PC-3 (cell line): Measurements from ENCODE around the gene FRRS1L. TPM values are rescaled to one million over a fixed set of nuclear protein-coding genes. Genes with fewer than 3 reads are reported as not detected.

Experiments used
- ATAC-seq: fragments of 200-7000 bp; cut with Tn5 transposase; 2 replicates; pipeline ENCODE4 v1.9.1; 2020; ENCODE audit warnings: mild to moderate bottlenecking, moderate library complexity
- BruUV-seq: library from RNA; stranded (reverse); fragments of 400-500 nt; replicated peaks from 2 replicates; lab custom pipeline; 2021; lab: Mats Ljungman, UMichigan
- CTCF ChIA-PET: fragments of 300-600 bp; sonication (Branson Sonifier 250); formaldehyde crosslinking; loops from one replicate; lab custom pipeline; 2022; ENCODE audit warnings: antibody characterized with exemption; lab: Charles Lee
- POLR2A ChIA-PET: fragments of 300-600 bp; sonication (Branson Sonifier 250); formaldehyde crosslinking; loops from one replicate; lab custom pipeline; 2022; ENCODE audit warnings: antibody characterized with exemption; ENCODE audit not compliant: unreplicated experiment; lab: Charles Lee
- DNase-seq: peaks from one replicate; pipeline ENCODE4 v3.0.0-alpha.2; 2015
- H2AFZ ChIP-seq: fragments of 300-600 bp; sonication (generic); 2 replicates; pipeline ENCODE4 v1.6.0; 2016; ENCODE audit warnings: antibody characterized with exemption, low read length
- H3F3A ChIP-seq: fragments of 300-600 bp; sonication (generic); one replicate; pipeline ENCODE4 v1.6.0; 2017; ENCODE audit warnings: antibody characterized with exemption, low read length, control low read depth, mild to moderate bottlenecking; ENCODE audit not compliant: unreplicated experiment
- H3K27ac ChIP-seq: fragments of 300-600 bp; sonication (generic); 2 replicates; pipeline ENCODE4 v1.5.1; 2016; ENCODE audit warnings: mild to moderate bottlenecking, low read length
- H3K27me3 ChIP-seq: fragments of 300-600 bp; sonication (generic); 2 replicates; pipeline ENCODE4 v1.6.1; 2016; ENCODE audit warnings: low read length, mixed read lengths
- H3K36me3 ChIP-seq: fragments of 300-600 bp; sonication (generic); 2 replicates; pipeline ENCODE4 v1.6.1; 2016; ENCODE audit warnings: low read depth, mixed run types, low read length, mixed read lengths
- H3K4me1 ChIP-seq: fragments of 300-600 bp; sonication (generic); 2 replicates; pipeline ENCODE4 v1.5.1; 2016; ENCODE audit warnings: low read length; ENCODE audit not compliant: insufficient read depth
- H3K4me2 ChIP-seq: fragments of 300-600 bp; sonication (generic); 2 replicates; pipeline ENCODE4 v1.6.0; 2016; ENCODE audit warnings: low read length
- H3K4me3 ChIP-seq: fragments of 300-600 bp; sonication (generic); 2 replicates; pipeline ENCODE4 v1.5.1; 2016; ENCODE audit warnings: mild to moderate bottlenecking, low read length, mixed read lengths
- H3K79me2 ChIP-seq: fragments of 300-600 bp; sonication (generic); 2 replicates; pipeline ENCODE4 v1.6.1; 2017; ENCODE audit warnings: low read length, mixed read lengths
- H3K9ac ChIP-seq: fragments of 300-600 bp; sonication (generic); 2 replicates; pipeline ENCODE4 v1.6.0; 2016; ENCODE audit warnings: mild to moderate bottlenecking, low read length
- H3K9me2 ChIP-seq: fragments of 300-600 bp; sonication (generic); replicated peaks from 2 replicates; pipeline ENCODE4 v1.6.1; 2016; ENCODE audit warnings: mixed run types, low read length, mixed read lengths
- H3K9me3 ChIP-seq: fragments of 300-600 bp; sonication (generic); 2 replicates; pipeline ENCODE4 v1.6.1; 2016; ENCODE audit warnings: low read length, mixed read lengths
- H4K20me1 ChIP-seq: fragments of 300-600 bp; sonication (generic); 2 replicates; pipeline ENCODE4 v1.6.1; 2016; ENCODE audit warnings: low read length, mixed read lengths
- EZH2 ChIP-seq: fragments of 300-600 bp; sonication (generic); IDR thresholded peaks from one replicate; pipeline ENCODE4 v1.6.1; 2017; ENCODE audit warnings: antibody characterized with exemption, mild to moderate bottlenecking, low read length; ENCODE audit not compliant: unreplicated experiment
- EZH2phosphoT487 ChIP-seq: fragments of 300-600 bp; sonication (generic); IDR thresholded peaks from 2 replicates; pipeline ENCODE4 v1.6.1; 2018; ENCODE audit warnings: mild to moderate bottlenecking, antibody characterized with exemption, low read length, borderline replicate concordance
- intact Hi-C: fragments of 100-400 bp; cut with micrococcal nuclease; formaldehyde crosslinking; loops from 2 replicates; pipeline ENCODE4 v1.9.0; 2023
- total RNA-seq: library from RNA; depleted of rRNA; stranded (reverse); fragments of >200 nt; gene quantifications from 2 replicates; pipeline ENCODE4 v1.2.3, GENCODE V29; 2014
- TF ChIP-seq, protein P1 (sequence below): fragments of 300-600 bp; sonication (generic); conservative IDR thresholded peaks from 2 replicates; pipeline ENCODE4 v1.5.1; 2017; ENCODE audit warnings: antibody characterized with exemption, low read depth, mild to moderate bottlenecking, low read length

FRRS1L gene
- total RNA-seq, 1 experiment from 2014 or later = not detected

- intact Hi-C loops = no loop called here
- Histone ChIP-seq H3K27ac (no peak overlapping the region), H3K36me3 (no peaks in the 10 kb centered on the region), H3K79me2 (no peaks in the 10 kb centered on the region), H3K4me2 (no peak overlapping the region), H3K9me3 (no peaks in the 10 kb centered on the region), H3K9ac (no peak overlapping the region), H3K4me3 (no peak overlapping the region), H4K20me1 (no peaks in the 10 kb centered on the region), H3K9me2 (no peaks in the 10 kb centered on the region), H3F3A (no peaks in the 10 kb centered on the region), H3K4me1 (no peaks in the 10 kb centered on the region), H2AFZ (no peak overlapping the region), H3K27me3 (no peaks in the 10 kb centered on the region)
- ChIA-PET CTCF (no interaction called here), POLR2A (no interaction called here)
- no TSS peak for BruUV-seq
- no peak for DNase-seq
- TF ChIP-seq, protein P1, sequence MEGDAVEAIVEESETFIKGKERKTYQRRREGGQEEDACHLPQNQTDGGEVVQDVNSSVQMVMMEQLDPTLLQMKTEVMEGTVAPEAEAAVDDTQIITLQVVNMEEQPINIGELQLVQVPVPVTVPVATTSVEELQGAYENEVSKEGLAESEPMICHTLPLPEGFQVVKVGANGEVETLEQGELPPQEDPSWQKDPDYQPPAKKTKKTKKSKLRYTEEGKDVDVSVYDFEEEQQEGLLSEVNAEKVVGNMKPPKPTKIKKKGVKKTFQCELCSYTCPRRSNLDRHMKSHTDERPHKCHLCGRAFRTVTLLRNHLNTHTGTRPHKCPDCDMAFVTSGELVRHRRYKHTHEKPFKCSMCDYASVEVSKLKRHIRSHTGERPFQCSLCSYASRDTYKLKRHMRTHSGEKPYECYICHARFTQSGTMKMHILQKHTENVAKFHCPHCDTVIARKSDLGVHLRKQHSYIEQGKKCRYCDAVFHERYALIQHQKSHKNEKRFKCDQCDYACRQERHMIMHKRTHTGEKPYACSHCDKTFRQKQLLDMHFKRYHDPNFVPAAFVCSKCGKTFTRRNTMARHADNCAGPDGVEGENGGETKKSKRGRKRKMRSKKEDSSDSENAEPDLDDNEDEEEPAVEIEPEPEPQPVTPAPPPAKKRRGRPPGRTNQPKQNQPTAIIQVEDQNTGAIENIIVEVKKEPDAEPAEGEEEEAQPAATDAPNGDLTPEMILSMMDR = no peak
- no peak for TF ChIP-seq EZH2
- no peak for TF ChIP-seq EZH2phosphoT487
- no peak; the same call in 1 of the 2 replicates for ATAC-seq
Measured at GRCh38 chr9:109213285-109214121, 46.5 kb upstream of the FRRS1L start.

GRCh38 chr9:109212768-109213167 lies 45.7 kb upstream of the FRRS1L start:
- CTCF ChIA-PET = no interaction called here
- Histone ChIP-seq H2AFZ (no peak overlapping the region), H3K36me3 (no peaks in the 10 kb centered on the region), H4K20me1 (no peaks in the 10 kb centered on the region), H3K4me2 (no peak overlapping the region), H3K79me2 (no peaks in the 10 kb centered on the region), H3K9ac (no peak overlapping the region), H3K9me3 (no peaks in the 10 kb centered on the region), H3K4me3 (no peak overlapping the region), H3K27me3 (no peaks in the 10 kb centered on the region), H3F3A (no peaks in the 10 kb centered on the region), H3K27ac (no peak overlapping the region), H3K4me1 (no peaks in the 10 kb centered on the region), H3K9me2 (no peaks in the 10 kb centered on the region)
- TF ChIP-seq, protein P1 = no peak
- intact Hi-C loops = no loop called here
- no peak for ATAC-seq
- POLR2A ChIA-PET = no interaction called here
- DNase-seq = no peak
- no TSS peak for BruUV-seq

DNA sequence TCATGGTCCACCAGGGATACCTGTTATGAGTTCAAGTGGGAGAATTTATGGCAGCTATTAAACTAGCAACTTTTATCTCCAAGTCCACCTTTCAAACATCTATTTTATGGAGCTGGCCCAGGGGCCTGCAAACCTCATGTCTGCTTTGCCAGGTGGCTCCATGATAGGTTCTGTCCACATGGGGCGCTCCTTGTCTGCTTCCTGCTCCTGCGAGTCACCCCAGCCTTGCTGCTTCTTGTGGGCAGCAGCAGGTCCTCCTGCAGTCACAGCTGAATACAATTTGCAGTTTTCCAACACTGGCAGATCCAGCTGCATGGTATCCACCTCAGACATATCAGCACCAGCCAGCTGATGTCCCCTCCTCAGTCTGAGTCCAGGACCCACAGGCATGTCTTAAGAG lies 39.6 kb upstream of the FRRS1L start:
- Histone ChIP-seq H3K4me1 (no peaks in the 10 kb centered on the region), H2AFZ (no peak overlapping the region), H3K27me3 (no peaks in the 10 kb centered on the region), H3K9me3 (no peaks in the 10 kb centered on the region), H3K4me2 (no peak overlapping the region), H3K9me2 (no peaks in the 10 kb centered on the region), H3K27ac (no peak overlapping the region), H3K79me2 (no peaks in the 10 kb centered on the region), H3K4me3 (no peak overlapping the region), H3F3A (no peaks in the 10 kb centered on the region), H3K9ac (no peak overlapping the region), H4K20me1 (no peaks in the 10 kb centered on the region), H3K36me3 (no peaks in the 10 kb centered on the region)
- ChIA-PET CTCF (interaction anchor here (0.5 kb wide), 1 partner anchor 19 kb away, joined by 3 read pairs; no protein-coding TSS in a partner anchor), POLR2A (no interaction called here)
- TF ChIP-seq, protein P1 = no peak
- ATAC-seq (no peak), DNase-seq (no peak)
- intact Hi-C loops = no loop called here
- no TSS peak for BruUV-seq
